Naive thymus-derived CD4-positive, alpha-beta T cell (primary cell): ENCODE measurements around the gene GPRIN3. TPM values are rescaled to one million over a fixed set of nuclear protein-coding genes. Genes with fewer than 3 reads are reported as not detected.
"Not testable (repeated sequence)": the region's sequence is repeated elsewhere in the genome, so short reads cannot be mapped to it uniquely, and the experiment has no call there.

ENCODE experiments used
- ATAC-seq: fragments of 150-1000 bp; cut with Tn5 transposase; 2 replicates; pipeline ENCODE4 v1.10.0; 2021; ENCODE audit warnings: mild to moderate bottlenecking, moderate library complexity
- CTCF ChIA-PET: fragments of 350-600 bp; sonication (Branson Sonifier 250); formaldehyde crosslinking; loops from one replicate; lab custom pipeline; 2021; ENCODE audit warnings: antibody characterized with exemption; lab: Charles Lee
- POLR2A ChIA-PET: fragments of 350-600 bp; sonication (Branson Sonifier 250); formaldehyde crosslinking; loops from one replicate; lab custom pipeline; 2021; ENCODE audit warnings: antibody characterized with exemption, inconsistent platforms; lab: Charles Lee
- DNase-seq, 9 donors: peaks; one replicate each; pipeline versions ENCODE4 v3.0.0 to v3.0.0-alpha.2; 2020 to 2022; ENCODE audit warnings: mixed read lengths in 1 of 9
- H3K27ac ChIP-seq: one replicate; pipeline ENCODE4 v1.7.0; 2013; ENCODE audit warnings: mild to moderate bottlenecking, low read depth, low read length, moderate library complexity
- H3K27me3 ChIP-seq, 2 donors: one replicate each; pipeline ENCODE4 v1.7.0; 2013; ENCODE audit warnings: low read length in 2 of 2, mild to moderate bottlenecking in 2 of 2, moderate library complexity in 2 of 2; ENCODE audit not compliant: control insufficient read depth in 2 of 2, insufficient read depth in 2 of 2
- H3K36me3 ChIP-seq, 3 experiments: 1 replicate in 2 of 3; 2 replicates in 1 of 3; pipeline ENCODE4 v1.7.0; 2013; ENCODE audit warnings: low read length in 3 of 3, mild to moderate bottlenecking in 3 of 3, moderate library complexity in 1 of 3; ENCODE audit not compliant: insufficient read depth in 3 of 3, control insufficient read depth in 2 of 3
- H3K4me1 ChIP-seq, 2 donors: one replicate each; pipeline ENCODE4 v1.7.0; 2013; ENCODE audit warnings: low read length in 2 of 2, mild to moderate bottlenecking in 2 of 2, moderate library complexity in 1 of 2; ENCODE audit not compliant: control insufficient read depth in 2 of 2, insufficient read depth in 2 of 2
- H3K4me3 ChIP-seq: 2 replicates; pipeline ENCODE4 v1.7.0; 2013; ENCODE audit warnings: mild to moderate bottlenecking, low read length
- H3K9me3 ChIP-seq, 3 experiments: 1 replicate in 2 of 3; 2 replicates in 1 of 3; pipeline ENCODE4 v1.7.0; 2013; ENCODE audit warnings: low read length in 3 of 3; ENCODE audit not compliant: control insufficient read depth in 2 of 3
- H3K27ac Mint-ChIP-seq, 9 donors: one replicate each; pipeline ENCODE4 v1.8.0; 2020 to 2022; ENCODE audit warnings: mixed read lengths in 9 of 9, mild to moderate bottlenecking in 8 of 9, moderate library complexity in 5 of 9, inconsistent platforms in 2 of 9
- H3K27me3 Mint-ChIP-seq, 5 donors: one replicate each; pipeline ENCODE4 v1.8.0; 2021 to 2022; ENCODE audit warnings: mixed read lengths in 5 of 5, mild to moderate bottlenecking in 1 of 5
- H3K36me3 Mint-ChIP-seq, 5 donors: one replicate each; pipeline ENCODE4 v1.8.0; 2020 to 2022; ENCODE audit warnings: mixed read lengths in 5 of 5, mild to moderate bottlenecking in 3 of 5, inconsistent platforms in 1 of 5
- H3K4me1 Mint-ChIP-seq, 7 donors: one replicate each; pipeline ENCODE4 v1.8.0; 2020 to 2022; ENCODE audit warnings: mixed read lengths in 7 of 7, mild to moderate bottlenecking in 3 of 7, inconsistent platforms in 1 of 7
- H3K4me3 Mint-ChIP-seq, 10 donors: one replicate each; pipeline ENCODE4 v1.8.0; 2020 to 2022; ENCODE audit warnings: mild to moderate bottlenecking in 10 of 10, mixed read lengths in 10 of 10, moderate library complexity in 6 of 10, inconsistent platforms in 2 of 10
- H3K9me3 Mint-ChIP-seq, 11 donors: one replicate each; pipeline ENCODE4 v1.8.0; 2020 to 2022; ENCODE audit warnings: mixed read lengths in 11 of 11, mild to moderate bottlenecking in 4 of 11, inconsistent platforms in 1 of 11, moderate library complexity in 1 of 11
- intact Hi-C, 2 donors: fragments of 100-400 bp; cut with micrococcal nuclease; formaldehyde crosslinking; loops; one replicate each; pipeline ENCODE4 v1.15.1; 2023
- polyA plus RNA-seq, 2 donors: library from polyadenylated mRNA; unstranded; fragments of 300-500 nt; fragmentation: Illumina TruSeq; gene quantifications; one replicate each; pipeline ENCODE4 v1.2.3, GENCODE V29; 2021
- total RNA-seq, 6 experiments: library from RNA in 5 of 6; stranded (reverse) in 5 of 6; gene quantifications; 1 replicate in 5 of 6; 2 replicates in 1 of 6; pipeline ENCODE4 v1.2.3 and lab custom pipeline; 2021 to 2026

GPRIN3 gene
- total and polyA plus RNA-seq, 7 experiments from 2014 or later: 7.3 to 55.5 (median 11.2) TPM

- CTCF ChIA-PET: no interaction called here
- Histone ChIP-seq H3K9me3 (no peaks in the 10 kb centered on the region), H3K27me3 (no peaks in the 10 kb centered on the region), H3K4me3 (no peak overlapping the region), H3K4me1 (no peaks in the 10 kb centered on the region), H3K27ac (no peak overlapping the region), H3K36me3 (no peaks in the 10 kb centered on the region)
- Mint-ChIP-seq H3K4me3 (no peak overlapping the region), H3K9me3 (peaks cover 0 to 12% (median 3%) of the 10 kb centered on the region in 11 donors), H3K27me3 (peaks cover 0 to 12% (median 8%) of the 10 kb centered on the region in 5 donors), H3K36me3 (peaks cover 0 to 5% (median 0%) of the 10 kb centered on the region in 5 donors), H3K4me1 (no peaks in the 10 kb centered on the region), H3K27ac (no peak overlapping the region)
- DNase-seq (no peak), ATAC-seq (no peak)
- intact Hi-C loops: no loop called here
- POLR2A ChIA-PET: no interaction called here
Observed at GRCh38 chr4:89204624-89205023, 103.0 kb downstream of the GPRIN3 start.

GRCh38 chr4:89203902-89204301, 103.7 kb downstream of the GPRIN3 start:
- peaks cover 0 to 5% (median 0%) of the 10 kb centered on the region in 5 donors for H3K36me3 Mint-ChIP-seq
- ChIA-PET CTCF (no interaction called here), POLR2A (no interaction called here)
- H3K27me3 Mint-ChIP-seq: peaks cover 0 to 12% (median 8%) of the 10 kb centered on the region in 5 donors
- no peaks in the 10 kb centered on the region for H3K4me1 ChIP-seq
- no peaks in the 10 kb centered on the region for H3K36me3 ChIP-seq
- H3K27ac Mint-ChIP-seq: no peak overlapping the region
- no peak overlapping the region for H3K27ac ChIP-seq
- no peak for ATAC-seq
- no peak overlapping the region for H3K4me3 Mint-ChIP-seq
- H3K9me3 ChIP-seq: no peaks in the 10 kb centered on the region
- H3K27me3 ChIP-seq: no peaks in the 10 kb centered on the region
- intact Hi-C loops: no loop called here
- H3K4me1 Mint-ChIP-seq: no peaks in the 10 kb centered on the region
- H3K9me3 Mint-ChIP-seq: peaks cover 0 to 9% (median 3%) of the 10 kb centered on the region in 11 donors
- no peak overlapping the region for H3K4me3 ChIP-seq
- DNase-seq: no peak

- H3K27ac Mint-ChIP-seq, H3K27ac ChIP-seq, DNase-seq, ATAC-seq, H3K9me3 Mint-ChIP-seq, H3K4me3 Mint-ChIP-seq, H3K4me3 ChIP-seq, H3K4me1 ChIP-seq, H3K9me3 ChIP-seq, CTCF ChIA-PET, H3K36me3 Mint-ChIP-seq, intact Hi-C loops, H3K4me1 Mint-ChIP-seq, H3K36me3 ChIP-seq, H3K27me3 Mint-ChIP-seq, POLR2A ChIA-PET, H3K27me3 ChIP-seq: not testable (repeated sequence)
Observed at GRCh38 chr4:89199394-89199793, 108.2 kb downstream of the GPRIN3 start.

- H3K4me3 Mint-ChIP-seq: no peak overlapping the region
- H3K9me3 ChIP-seq: no peaks in the 10 kb centered on the region
Observed at GRCh38 chr4:89197920-89198319, 109.7 kb downstream of the GPRIN3 start.

GRCh38 chr4:89196745-89197144, 110.9 kb downstream of the GPRIN3 start:
- no peaks in the 10 kb centered on the region for H3K36me3 ChIP-seq
- Mint-ChIP-seq H3K4me3 (no peak overlapping the region), H3K27me3 (peaks cover 0 to 15% (median 11%) of the 10 kb centered on the region in 5 donors), H3K36me3 (no peaks in the 10 kb centered on the region), H3K4me1 (no peaks in the 10 kb centered on the region), H3K9me3 (no peaks in the 10 kb centered on the region), H3K27ac (no peak overlapping the region)
- CTCF ChIA-PET: no interaction called here
- no peak overlapping the region for H3K27ac ChIP-seq
- H3K4me3 ChIP-seq: no peak overlapping the region
- H3K9me3 ChIP-seq: no peaks in the 10 kb centered on the region
- DNase-seq (no peak), ATAC-seq (no peak)
- no peaks in the 10 kb centered on the region for H3K27me3 ChIP-seq
- intact Hi-C loops: no loop called here
- POLR2A ChIA-PET: no interaction called here
- H3K4me1 ChIP-seq: no peaks in the 10 kb centered on the region

More at GRCh38 chr4:89197920-89198319, 109.7 kb downstream of the GPRIN3 start:
- Mint-ChIP-seq H3K36me3 (no peaks in the 10 kb centered on the region), H3K9me3 (no peaks in the 10 kb centered on the region), H3K27me3 (peaks cover 0 to 11% (median 10%) of the 10 kb centered on the region in 5 donors), H3K4me1 (no peaks in the 10 kb centered on the region), H3K27ac (no peak overlapping the region)
- DNase-seq (no peak), ATAC-seq (no peak)
- H3K27me3 ChIP-seq: no peaks in the 10 kb centered on the region
- CTCF ChIA-PET: no interaction called here
- POLR2A ChIA-PET: no interaction called here
- H3K36me3 ChIP-seq: no peaks in the 10 kb centered on the region
- intact Hi-C loops: no loop called here
- no peak overlapping the region for H3K27ac ChIP-seq
- H3K4me3 ChIP-seq: no peak overlapping the region
- no peaks in the 10 kb centered on the region for H3K4me1 ChIP-seq

- intact Hi-C loops: no loop called here
- no peaks in the 10 kb centered on the region for H3K4me1 Mint-ChIP-seq
- H3K27ac ChIP-seq: no peak overlapping the region
- H3K4me3 Mint-ChIP-seq: no peak overlapping the region
- ATAC-seq (no peak), DNase-seq (no peak)
- POLR2A ChIA-PET: no interaction called here
- peaks cover under 1 to 16% (median 9%) of the 10 kb centered on the region in 5 donors for H3K27me3 Mint-ChIP-seq
- H3K27ac Mint-ChIP-seq: no peak overlapping the region
- H3K36me3 ChIP-seq: no peaks in the 10 kb centered on the region
- H3K27me3 ChIP-seq: no peaks in the 10 kb centered on the region
- H3K4me3 ChIP-seq: no peak overlapping the region
- no peaks in the 10 kb centered on the region for H3K9me3 Mint-ChIP-seq
- H3K9me3 ChIP-seq: no peaks in the 10 kb centered on the region
- CTCF ChIA-PET: interaction anchor here (0.6 kb wide), 1 partner anchor 25 kb away, joined by 3 read pairs; no protein-coding TSS in a partner anchor
- no peaks in the 10 kb centered on the region for H3K36me3 Mint-ChIP-seq
- H3K4me1 ChIP-seq: no peaks in the 10 kb centered on the region
Observed at GRCh38 chr4:89196056-89196674, 111.4 kb downstream of the GPRIN3 start.

- Histone ChIP-seq H3K27ac (no peak overlapping the region), H3K4me3 (no peak overlapping the region), H3K4me1 (no peaks in the 10 kb centered on the region), H3K27me3 (no peaks in the 10 kb centered on the region), H3K36me3 (no peaks in the 10 kb centered on the region), H3K9me3 (no peaks in the 10 kb centered on the region)
- H3K36me3 Mint-ChIP-seq: peaks cover 0 to 3% (median 0%) of the 10 kb centered on the region in 5 donors
- DNase-seq (no peak), ATAC-seq (no peak)
- ChIA-PET POLR2A (no interaction called here), CTCF (no interaction called here)
- intact Hi-C loops: no loop called here
- peaks cover 19 to 31% (median 22%) of the 10 kb centered on the region in 5 donors for H3K27me3 Mint-ChIP-seq
- peaks cover 0 to 2% (median 0%) of the 10 kb centered on the region in 11 donors for H3K9me3 Mint-ChIP-seq
- no peaks in the 10 kb centered on the region for H3K4me1 Mint-ChIP-seq
- H3K4me3 Mint-ChIP-seq: no peak overlapping the region
- H3K27ac Mint-ChIP-seq: no peak overlapping the region
Observed at GRCh38 chr4:89193843-89194242, 113.8 kb downstream of the GPRIN3 start.
